NB4 (cell line): ENCODE results near the gene CYB561.

Experiments
- DNase-seq: peaks from one replicate; pipeline ENCODE4 v3.0.0; 2010; ENCODE audit warnings: low read depth
- H3K4me3 ChIP-seq: one replicate; pipeline ENCODE4 v1.5.1; 2011; ENCODE audit warnings: mild to moderate bottlenecking, low read depth, low read length, moderate library complexity
- CTCF ChIP-seq: IDR thresholded peaks from one replicate; pipeline ENCODE4 v1.5.1; 2012; ENCODE audit warnings: low read depth, low read length
- MAX ChIP-seq: IDR thresholded peaks from 2 replicates; pipeline ENCODE4 v1.6.1; 2011; ENCODE audit warnings: low read depth, low read length
- MYC ChIP-seq: IDR thresholded peaks from 2 replicates; pipeline ENCODE4 v1.6.1; 2011; ENCODE audit warnings: low read depth, low read length
- POLR2A ChIP-seq: IDR thresholded peaks from 2 replicates; pipeline ENCODE4 v1.6.1; 2011; ENCODE audit warnings: mild to moderate bottlenecking; ENCODE audit not compliant: insufficient read length; ENCODE audit errors: extremely low read depth

Gene CYB561

GRCh38 chr17:63443053-63443452 lies 3.1 kb downstream of the CYB561 start:
- TF ChIP-seq CTCF = no peak
- TF ChIP-seq POLR2A = no peak
- DNase-seq = no peak
- no peak overlapping the region for H3K4me3 ChIP-seq

- H3K4me3 ChIP-seq = no peak overlapping the region
- TF ChIP-seq MYC = no peak
- TF ChIP-seq POLR2A = no peak
- no peak for TF ChIP-seq MAX
- no peak for TF ChIP-seq CTCF
- peak; percentile 52 for DNase-seq
Measured at GRCh38 chr17:63442549-63443035, 3.5 kb downstream of the CYB561 start.

- DNase-seq = no peak
- H3K4me3 ChIP-seq = no peak overlapping the region
- no peak for TF ChIP-seq CTCF
Measured at GRCh38 chr17:63442074-63442473, 4.0 kb downstream of the CYB561 start.

- no peak for DNase-seq
Measured at GRCh38 chr17:63441654-63442053, 4.5 kb downstream of the CYB561 start.

GRCh38 chr17:63440770-63441335 lies 5.3 kb downstream of the CYB561 start:
- TF ChIP-seq POLR2A (no peak), CTCF (no peak), MYC (no peak), MAX (no peak)
- no peak for DNase-seq

More at GRCh38 chr17:63441654-63442053, 4.5 kb downstream of the CYB561 start:
- H3K4me3 ChIP-seq = no peak overlapping the region
- TF ChIP-seq MYC (no peak), CTCF (no peak), POLR2A (no peak), MAX (no peak)

GRCh38 chr17:63440127-63440769 lies 5.9 kb downstream of the CYB561 start:
- H3K4me3 ChIP-seq = no peak overlapping the region
- TF ChIP-seq MYC (no peak), MAX (no peak), CTCF (no peak), POLR2A (no peak)
- DNase-seq = no peak

More at GRCh38 chr17:63440770-63441335, 5.3 kb downstream of the CYB561 start:
- no peak overlapping the region for H3K4me3 ChIP-seq
